Measurements from ENCODE around the gene IGSF9. TPM values are rescaled to one million over a fixed set of nuclear protein-coding genes. Genes with fewer than 3 reads are reported as not detected.
A peak's percentile ranks its signal among the peaks of the same experiment; 100 is the strongest.

IGSF9 gene
- total and polyA plus RNA-seq, 2 experiments from 2014 or later, result 10.3 to 27.6 TPM

DNA sequence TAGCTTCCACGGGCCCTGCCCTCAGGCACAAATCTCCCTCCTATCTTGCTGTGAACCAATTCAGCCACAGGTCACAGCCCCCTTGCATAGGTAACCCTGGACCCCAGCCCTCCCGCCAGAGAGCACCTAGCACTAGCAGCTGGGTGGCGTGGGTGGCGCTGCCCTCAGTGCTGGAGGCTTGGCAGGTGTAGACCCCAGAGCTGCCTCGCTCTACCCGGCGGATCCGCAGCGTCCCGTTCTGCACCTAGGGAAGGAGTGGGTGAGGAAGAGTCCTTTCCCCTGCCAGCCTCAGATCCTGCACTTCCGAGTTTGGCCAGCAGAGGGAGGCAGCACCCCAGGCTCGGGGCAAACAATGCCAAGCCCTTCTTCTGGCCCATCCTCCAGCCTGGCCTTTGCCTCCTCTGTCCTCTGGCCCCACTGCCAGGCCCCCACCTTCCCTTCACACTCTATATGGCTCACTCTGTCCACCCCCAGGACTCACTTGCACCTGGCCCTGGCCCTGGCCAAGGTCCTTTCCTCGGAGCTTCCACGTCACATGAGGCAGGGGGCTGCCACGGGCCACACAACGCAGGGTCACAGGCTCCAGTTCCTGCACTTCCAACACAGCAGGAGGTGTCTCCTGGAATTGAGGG, 9.0 kb downstream of the IGSF9 start (continued):
- TF ChIP-seq, protein P1, sequence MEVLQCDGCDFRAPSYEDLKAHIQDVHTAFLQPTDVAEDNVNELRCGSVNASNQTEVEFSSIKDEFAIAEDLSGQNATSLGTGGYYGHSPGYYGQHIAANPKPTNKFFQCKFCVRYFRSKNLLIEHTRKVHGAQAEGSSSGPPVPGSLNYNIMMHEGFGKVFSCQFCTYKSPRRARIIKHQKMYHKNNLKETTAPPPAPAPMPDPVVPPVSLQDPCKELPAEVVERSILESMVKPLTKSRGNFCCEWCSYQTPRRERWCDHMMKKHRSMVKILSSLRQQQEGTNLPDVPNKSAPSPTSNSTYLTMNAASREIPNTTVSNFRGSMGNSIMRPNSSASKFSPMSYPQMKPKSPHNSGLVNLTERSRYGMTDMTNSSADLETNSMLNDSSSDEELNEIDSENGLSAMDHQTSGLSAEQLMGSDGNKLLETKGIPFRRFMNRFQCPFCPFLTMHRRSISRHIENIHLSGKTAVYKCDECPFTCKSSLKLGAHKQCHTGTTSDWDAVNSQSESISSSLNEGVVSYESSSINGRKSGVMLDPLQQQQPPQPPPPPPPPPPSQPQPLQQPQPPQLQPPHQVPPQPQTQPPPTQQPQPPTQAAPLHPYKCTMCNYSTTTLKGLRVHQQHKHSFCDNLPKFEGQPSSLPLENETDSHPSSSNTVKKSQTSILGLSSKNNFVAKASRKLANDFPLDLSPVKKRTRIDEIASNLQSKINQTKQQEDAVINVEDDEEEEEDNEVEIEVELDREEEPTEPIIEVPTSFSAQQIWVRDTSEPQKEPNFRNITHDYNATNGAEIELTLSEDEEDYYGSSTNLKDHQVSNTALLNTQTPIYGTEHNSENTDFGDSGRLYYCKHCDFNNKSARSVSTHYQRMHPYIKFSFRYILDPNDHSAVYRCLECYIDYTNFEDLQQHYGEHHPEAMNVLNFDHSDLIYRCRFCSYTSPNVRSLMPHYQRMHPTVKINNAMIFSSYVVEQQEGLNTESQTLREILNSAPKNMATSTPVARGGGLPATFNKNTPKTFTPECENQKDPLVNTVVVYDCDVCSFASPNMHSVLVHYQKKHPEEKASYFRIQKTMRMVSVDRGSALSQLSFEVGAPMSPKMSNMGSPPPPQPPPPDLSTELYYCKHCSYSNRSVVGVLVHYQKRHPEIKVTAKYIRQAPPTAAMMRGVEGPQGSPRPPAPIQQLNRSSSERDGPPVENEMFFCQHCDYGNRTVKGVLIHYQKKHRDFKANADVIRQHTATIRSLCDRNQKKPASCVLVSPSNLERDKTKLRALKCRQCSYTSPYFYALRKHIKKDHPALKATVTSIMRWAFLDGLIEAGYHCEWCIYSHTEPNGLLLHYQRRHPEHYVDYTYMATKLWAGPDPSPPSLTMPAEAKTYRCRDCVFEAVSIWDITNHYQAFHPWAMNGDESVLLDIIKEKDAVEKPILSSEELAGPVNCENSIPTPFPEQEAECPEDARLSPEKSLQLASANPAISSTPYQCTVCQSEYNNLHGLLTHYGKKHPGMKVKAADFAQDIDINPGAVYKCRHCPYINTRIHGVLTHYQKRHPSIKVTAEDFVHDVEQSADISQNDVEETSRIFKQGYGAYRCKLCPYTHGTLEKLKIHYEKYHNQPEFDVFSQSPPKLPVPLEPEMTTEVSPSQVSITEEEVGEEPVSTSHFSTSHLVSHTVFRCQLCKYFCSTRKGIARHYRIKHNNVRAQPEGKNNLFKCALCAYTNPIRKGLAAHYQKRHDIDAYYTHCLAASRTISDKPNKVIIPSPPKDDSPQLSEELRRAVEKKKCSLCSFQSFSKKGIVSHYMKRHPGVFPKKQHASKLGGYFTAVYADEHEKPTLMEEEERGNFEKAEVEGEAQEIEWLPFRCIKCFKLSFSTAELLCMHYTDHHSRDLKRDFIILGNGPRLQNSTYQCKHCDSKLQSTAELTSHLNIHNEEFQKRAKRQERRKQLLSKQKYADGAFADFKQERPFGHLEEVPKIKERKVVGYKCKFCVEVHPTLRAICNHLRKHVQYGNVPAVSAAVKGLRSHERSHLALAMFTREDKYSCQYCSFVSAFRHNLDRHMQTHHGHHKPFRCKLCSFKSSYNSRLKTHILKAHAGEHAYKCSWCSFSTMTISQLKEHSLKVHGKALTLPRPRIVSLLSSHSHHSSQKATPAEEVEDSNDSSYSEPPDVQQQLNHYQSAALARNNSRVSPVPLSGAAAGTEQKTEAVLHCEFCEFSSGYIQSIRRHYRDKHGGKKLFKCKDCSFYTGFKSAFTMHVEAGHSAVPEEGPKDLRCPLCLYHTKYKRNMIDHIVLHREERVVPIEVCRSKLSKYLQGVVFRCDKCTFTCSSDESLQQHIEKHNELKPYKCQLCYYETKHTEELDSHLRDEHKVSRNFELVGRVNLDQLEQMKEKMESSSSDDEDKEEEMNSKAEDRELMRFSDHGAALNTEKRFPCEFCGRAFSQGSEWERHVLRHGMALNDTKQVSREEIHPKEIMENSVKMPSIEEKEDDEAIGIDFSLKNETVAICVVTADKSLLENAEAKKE (CRISPR knock-in tag; IDR thresholded peaks at IDR 0.05), result no peak
- TF ChIP-seq STAT1 (IDR thresholded peaks at IDR 0.05; ENCODE audit: unreplicated experiment) (no peak), ZNF114 (CRISPR knock-in tag; IDR thresholded peaks at IDR 0.05) (no peak), EZH2 (IDR thresholded peaks at IDR 0.05; ENCODE audit: low read depth, unreplicated experiment) (no peak), JUNB (IDR thresholded peaks at IDR 0.05; ENCODE audit: unreplicated experiment) (no peak), EZH2phosphoT487 (IDR thresholded peaks at IDR 0.05; ENCODE audit: unreplicated experiment) (no peak)
- TF ChIP-seq, protein P2, sequence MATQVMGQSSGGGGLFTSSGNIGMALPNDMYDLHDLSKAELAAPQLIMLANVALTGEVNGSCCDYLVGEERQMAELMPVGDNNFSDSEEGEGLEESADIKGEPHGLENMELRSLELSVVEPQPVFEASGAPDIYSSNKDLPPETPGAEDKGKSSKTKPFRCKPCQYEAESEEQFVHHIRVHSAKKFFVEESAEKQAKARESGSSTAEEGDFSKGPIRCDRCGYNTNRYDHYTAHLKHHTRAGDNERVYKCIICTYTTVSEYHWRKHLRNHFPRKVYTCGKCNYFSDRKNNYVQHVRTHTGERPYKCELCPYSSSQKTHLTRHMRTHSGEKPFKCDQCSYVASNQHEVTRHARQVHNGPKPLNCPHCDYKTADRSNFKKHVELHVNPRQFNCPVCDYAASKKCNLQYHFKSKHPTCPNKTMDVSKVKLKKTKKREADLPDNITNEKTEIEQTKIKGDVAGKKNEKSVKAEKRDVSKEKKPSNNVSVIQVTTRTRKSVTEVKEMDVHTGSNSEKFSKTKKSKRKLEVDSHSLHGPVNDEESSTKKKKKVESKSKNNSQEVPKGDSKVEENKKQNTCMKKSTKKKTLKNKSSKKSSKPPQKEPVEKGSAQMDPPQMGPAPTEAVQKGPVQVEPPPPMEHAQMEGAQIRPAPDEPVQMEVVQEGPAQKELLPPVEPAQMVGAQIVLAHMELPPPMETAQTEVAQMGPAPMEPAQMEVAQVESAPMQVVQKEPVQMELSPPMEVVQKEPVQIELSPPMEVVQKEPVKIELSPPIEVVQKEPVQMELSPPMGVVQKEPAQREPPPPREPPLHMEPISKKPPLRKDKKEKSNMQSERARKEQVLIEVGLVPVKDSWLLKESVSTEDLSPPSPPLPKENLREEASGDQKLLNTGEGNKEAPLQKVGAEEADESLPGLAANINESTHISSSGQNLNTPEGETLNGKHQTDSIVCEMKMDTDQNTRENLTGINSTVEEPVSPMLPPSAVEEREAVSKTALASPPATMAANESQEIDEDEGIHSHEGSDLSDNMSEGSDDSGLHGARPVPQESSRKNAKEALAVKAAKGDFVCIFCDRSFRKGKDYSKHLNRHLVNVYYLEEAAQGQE (IDR thresholded peaks at IDR 0.05; ENCODE audit: unreplicated experiment), result peak; percentile 17
